HG03442 (cell line): ENCODE results near the gene GPR33.

Source experiments
- ATAC-seq: cut with Tn5 transposase; IDR thresholded peaks from one replicate; pipeline ENCODE4 v1.9.1; 2021; ENCODE audit warnings: mild to moderate bottlenecking, moderate library complexity; ENCODE audit not compliant: unreplicated experiment

Gene GPR33, protein sequence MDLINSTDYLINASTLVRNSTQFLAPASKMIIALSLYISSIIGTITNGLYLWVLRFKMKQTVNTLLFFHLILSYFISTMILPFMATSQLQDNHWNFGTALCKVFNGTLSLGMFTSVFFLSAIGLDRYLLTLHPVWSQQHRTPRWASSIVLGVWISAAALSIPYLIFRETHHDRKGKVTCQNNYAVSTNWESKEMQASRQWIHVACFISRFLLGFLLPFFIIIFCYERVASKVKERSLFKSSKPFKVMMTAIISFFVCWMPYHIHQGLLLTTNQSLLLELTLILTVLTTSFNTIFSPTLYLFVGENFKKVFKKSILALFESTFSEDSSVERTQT

GRCh38 chr14:31487886-31488285, at the start of gene GPR33:
Gene GPR33 (minus strand): TSS chr14:31488039. CDS start chr14:31483965, 4,074 bp downstream.
- no peak for ATAC-seq

DNA sequence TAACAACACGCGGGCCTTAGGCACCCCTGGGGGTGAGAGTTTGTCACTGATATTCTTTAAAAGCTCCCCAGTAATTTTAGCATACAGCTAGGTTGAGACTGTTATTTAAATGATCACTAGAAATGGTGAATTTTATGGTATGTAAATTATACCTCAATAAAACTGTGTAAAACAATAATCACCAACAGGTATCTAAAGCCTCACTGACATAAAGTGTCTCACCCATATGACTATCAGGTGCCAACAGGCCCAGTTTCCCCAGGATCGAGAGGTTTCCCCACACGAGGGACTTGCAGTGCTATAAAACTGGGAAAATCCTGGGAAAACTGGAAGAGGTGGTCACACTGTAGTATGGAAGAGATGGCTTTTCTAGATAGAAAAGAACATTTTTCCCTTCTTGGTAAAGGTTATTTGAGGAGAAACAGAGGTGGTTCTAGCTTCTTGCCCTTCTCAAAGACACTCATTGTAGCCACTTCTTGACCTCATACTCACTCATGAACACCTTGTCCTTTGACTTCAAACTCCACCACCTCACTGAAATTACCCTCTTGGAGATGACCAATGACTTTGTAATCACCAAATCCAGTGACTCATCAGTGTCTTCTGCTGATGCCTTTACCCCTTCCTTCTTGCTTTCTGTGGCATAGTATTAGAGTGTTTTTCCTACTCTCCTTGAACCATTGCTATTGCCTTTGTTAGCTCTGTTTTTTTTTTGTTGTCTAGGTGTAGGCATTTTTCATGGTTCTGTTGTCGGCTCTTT, 48.5 kb upstream of the GPR33 start:
- ATAC-seq, result no peak

DNA sequence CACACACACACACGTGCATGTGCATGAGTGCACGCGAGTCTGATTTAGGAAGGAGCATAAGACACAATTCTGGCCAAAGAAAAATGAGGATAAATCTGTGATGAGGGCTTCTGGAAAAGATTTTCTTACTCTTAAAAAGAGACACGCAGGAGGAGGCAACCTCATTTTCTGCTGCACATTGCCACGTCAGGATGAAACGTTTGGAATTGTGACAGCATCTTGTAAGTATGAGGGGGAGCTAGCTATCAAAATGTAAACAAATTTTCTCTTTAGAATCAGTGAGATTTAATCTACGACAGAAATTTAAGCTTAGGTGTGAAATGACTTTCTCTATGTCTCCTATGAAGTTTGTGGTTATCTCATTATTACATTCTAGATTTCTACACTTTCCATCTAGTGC, 42.3 kb upstream of the GPR33 start:
- ATAC-seq, result no peak

DNA sequence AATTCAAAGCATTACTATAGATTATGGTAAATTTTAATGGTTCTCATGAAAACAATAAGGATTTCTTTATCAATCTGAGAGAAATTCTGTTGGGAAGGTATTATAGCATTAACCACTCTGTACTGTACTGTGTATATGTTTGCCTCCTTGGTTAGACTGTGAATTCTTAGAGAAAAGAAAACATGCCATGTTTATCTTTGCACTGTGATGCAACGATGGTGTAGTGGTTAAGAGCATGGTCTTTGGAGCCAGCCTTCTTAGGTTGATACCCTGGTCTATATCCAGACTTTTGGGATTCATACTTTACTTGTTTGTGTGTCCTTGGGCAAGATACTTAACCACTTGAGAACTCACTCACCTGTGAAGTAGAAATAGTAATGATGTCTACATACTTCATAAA, 41.2 kb upstream of the GPR33 start:
- ATAC-seq, result no peak

DNA sequence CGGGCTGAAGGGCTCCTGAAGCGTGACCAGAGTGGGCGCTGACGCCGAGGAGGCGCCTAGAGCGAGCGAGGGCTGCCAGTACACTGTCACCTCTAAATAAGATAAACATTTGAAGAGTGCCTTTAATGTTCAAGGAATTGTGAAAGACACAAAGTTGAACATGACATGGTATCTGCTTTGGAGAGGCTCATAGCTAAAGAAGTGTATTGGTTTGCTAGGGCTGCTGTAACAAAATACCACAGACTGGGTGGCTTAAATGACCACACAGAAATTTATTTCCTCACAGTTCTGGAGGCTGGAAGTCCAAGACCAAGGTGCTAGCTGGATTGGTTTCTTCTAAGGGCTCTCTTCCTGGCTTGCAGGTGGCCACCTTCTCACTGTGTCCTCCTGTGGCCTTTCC, 39.7 kb upstream of the GPR33 start:
- no peak for ATAC-seq

- no peak for ATAC-seq
Measured at GRCh38 chr14:31527087-31527486, 39.2 kb upstream of the GPR33 start.

DNA sequence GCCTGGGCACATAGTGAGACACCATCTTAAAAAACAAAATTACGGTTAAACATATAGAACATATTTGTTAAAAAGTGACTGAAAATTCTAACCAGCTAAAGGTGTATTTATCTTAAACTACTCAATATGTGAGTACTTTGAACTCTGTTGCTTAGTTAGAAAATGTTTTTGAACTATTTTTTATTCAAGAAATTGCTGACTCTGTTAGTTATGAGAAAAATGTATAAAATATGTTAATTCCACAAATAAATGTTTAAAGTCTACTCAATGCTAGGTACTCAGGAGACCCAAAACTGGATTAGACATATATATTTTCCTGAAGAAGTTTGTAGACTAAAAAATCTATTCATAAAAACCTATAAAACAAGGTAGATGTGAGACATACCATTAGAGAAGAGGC, 23.0 kb upstream of the GPR33 start:
- no peak for ATAC-seq

- ATAC-seq, result no peak
Measured at GRCh38 chr14:31510222-31510621, 22.4 kb upstream of the GPR33 start.

- no peak for ATAC-seq
Measured at GRCh38 chr14:31508135-31508534, 20.3 kb upstream of the GPR33 start.

GRCh38 chr14:31505411-31505810, 17.6 kb upstream of the GPR33 start:
- no peak for ATAC-seq

GRCh38 chr14:31501870-31502269, 14.0 kb upstream of the GPR33 start:
- ATAC-seq, result no peak

GRCh38 chr14:31492759-31493498, 5.1 kb upstream of the GPR33 start:
- peak; percentile 55 for ATAC-seq

DNA sequence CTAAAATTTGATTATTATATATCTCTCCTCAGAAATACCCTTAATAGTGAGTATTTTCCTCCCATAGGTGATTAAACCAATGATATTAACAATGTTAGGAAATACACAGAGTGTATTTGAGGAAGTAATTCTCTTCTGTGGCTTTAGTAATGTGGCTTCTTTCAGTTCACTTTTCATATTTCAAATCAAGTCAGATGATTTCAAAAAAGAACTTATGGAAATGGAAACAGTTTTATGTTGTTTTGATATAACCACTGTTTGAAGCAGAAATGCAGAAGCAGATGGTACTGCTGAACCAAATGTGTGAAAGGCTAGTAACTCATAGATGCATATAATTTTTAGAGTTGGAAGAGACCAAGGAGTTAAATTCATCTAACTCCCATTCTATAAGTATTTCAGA, 1.9 kb upstream of the GPR33 start:
- ATAC-seq, result peak; percentile 63

GRCh38 chr14:31486764-31487163, 1.1 kb downstream of the GPR33 start:
- no peak for ATAC-seq

- no peak for ATAC-seq
Measured at GRCh38 chr14:31484754-31485153, 3.1 kb downstream of the GPR33 start.

- no peak for ATAC-seq
Measured at GRCh38 chr14:31480156-31480555, 7.7 kb downstream of the GPR33 start.

GRCh38 chr14:31479027-31479426, 8.8 kb downstream of the GPR33 start:
- no peak for ATAC-seq

- no peak for ATAC-seq
Measured at GRCh38 chr14:31477248-31477647, 10.6 kb downstream of the GPR33 start.

DNA sequence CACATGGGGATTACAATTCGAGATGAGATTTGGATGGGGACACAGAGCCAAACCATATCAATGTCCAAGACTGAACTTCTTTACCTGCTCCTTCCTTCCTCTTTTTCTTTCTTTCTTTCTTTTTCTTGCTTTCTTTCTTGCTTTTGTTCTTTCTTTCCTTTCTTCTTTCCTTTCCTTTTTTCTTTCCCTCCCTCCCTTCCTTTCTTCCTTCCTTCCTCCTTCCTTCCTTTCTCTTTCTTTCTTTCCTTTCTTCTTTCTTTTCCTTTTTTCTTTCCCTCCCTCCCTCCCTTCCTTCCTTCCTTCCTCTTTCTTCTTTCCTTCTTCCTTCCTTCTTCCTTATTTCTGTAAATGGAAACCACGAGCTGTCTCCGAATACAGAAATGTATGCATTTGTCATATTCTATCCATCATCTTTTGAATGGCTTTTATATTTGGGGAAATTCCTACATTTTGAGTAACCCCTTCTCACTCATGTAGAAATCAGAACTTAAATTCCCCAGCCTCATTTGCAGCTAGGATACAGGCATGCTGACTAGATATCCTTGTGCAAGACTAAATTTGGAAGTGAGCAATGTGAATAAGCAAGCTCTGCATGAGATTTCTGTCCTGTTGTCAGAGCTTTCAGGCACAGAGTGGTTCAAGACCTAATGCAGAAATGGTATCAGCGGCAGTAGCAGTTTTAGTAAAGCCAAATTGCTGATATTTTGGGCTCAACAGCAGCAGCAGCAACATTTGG, 11.5 kb downstream of the GPR33 start:
- no peak for ATAC-seq

DNA sequence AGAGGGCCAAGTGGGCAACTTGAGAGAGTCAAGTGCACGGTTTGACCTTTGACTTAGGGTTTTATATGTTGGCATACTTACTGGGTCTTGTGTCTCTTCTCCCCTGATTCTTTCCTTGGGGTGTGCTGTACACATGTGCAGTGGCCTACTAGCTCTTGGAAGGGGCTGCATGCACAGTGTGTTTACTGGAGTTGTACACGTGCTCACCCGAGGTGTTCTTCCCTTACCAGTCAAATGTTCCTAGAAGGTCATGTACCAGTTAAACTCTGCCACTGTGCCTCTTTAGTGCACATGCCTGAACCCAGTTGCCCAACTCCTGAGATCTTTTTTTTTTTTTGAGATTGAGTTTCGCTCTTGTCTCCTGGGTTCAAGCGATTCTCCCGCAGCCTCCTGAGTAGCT, 21.3 kb downstream of the GPR33 start:
- ATAC-seq, result no peak

DNA sequence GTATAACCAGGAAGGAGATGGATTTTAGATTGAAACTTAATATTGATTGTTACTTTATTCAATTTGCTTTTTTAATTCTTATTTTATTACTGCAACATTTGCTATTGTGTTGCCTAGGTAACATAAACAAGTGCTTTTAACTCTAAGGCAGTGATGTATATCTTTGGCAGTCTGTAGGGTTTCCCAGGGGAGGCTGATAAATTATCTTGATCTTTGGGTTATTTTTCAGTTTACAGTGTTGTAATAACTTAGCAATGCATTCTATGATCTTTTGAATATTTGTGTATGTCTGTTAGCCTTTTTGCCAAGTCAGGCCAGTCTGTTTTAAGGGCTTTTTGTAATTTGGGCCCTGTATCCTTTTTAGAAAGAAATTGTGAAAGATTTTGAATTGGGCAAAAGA, 22.7 kb downstream of the GPR33 start:
- no peak for ATAC-seq
